Heart left ventricle (tissue), 13 donors: ENCODE results near the gene PTOV1.

Source experiments
- POLR2A ChIP-seq, 2 donors: fragments of 450-650 bp; IDR thresholded peaks; one replicate each; pipeline ENCODE4 v1.6.1; 2017; ENCODE audit warnings: antibody characterized with exemption in 2 of 2, mild to moderate bottlenecking in 2 of 2, moderate library complexity in 2 of 2
- TF ChIP-seq, protein P1 (sequence below), 12 donors: fragments of 200-600 bp; sonication (generic) in 4 of 12; IDR thresholded peaks; one replicate each; pipeline versions ENCODE4 v1.5.0 to v1.8.0; 2018 to 2022; ENCODE audit warnings: antibody characterized with exemption in 12 of 12, mild to moderate bottlenecking in 5 of 12
- donor health status: ischemic (EF 13 %, LVEDD 7.1; RV severe dilation, severe dysfunction).
- donor health status: DM: no; HTN: yes; CAD: no.
- donor health status: DM: no; HTN: no; CAD: no.
- donor health status: ischemic (EF 25% LVEDD 6.9; RV normal size, moderate dysfunction).
- donor health status: ischemic (EF 25% LVEDD 5.7; RV mildly dilated, moderate dysfunction).
- donor health status: ischemic (EF 35%, LVEDD 5.7; RV mildly dilated, moderate dysfunction).
- donor health status: nonischemic (EF 11% LVEDD 7.7; RV severe dilation, severe dysfunction).
- donor health status: DM: yes; HTN: yes; CAD: no.
- donor health status: PGD.
- donor health status: ischemic (EF 29% LVEDD 5.4; RV normal size, mild dysfunction).
- donor health status: nonischemic (EF 23%, LVEDD 6.1; RV moderate dilation, normal function).

DNA sequence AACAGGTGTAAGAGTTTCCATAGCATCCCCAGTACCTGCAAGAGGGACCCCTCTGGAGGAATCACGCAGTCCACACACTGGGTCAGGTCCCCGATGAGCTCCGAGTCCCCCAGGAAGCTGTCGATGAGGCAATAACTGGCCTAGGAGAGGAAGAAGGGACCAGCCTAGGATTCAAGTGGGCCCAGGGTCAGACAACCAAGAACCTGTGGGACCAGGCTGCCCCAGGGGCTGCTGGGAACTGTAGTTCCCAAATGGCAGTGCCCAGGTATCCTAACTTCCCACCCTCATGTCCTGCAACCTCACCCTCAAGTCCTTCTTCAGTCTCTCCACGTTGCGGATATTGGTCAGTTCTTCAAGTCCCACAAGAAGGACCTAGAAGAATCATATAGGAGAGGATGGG, 39.6 kb upstream of the PTOV1 start:
- TF ChIP-seq, protein P1, sequence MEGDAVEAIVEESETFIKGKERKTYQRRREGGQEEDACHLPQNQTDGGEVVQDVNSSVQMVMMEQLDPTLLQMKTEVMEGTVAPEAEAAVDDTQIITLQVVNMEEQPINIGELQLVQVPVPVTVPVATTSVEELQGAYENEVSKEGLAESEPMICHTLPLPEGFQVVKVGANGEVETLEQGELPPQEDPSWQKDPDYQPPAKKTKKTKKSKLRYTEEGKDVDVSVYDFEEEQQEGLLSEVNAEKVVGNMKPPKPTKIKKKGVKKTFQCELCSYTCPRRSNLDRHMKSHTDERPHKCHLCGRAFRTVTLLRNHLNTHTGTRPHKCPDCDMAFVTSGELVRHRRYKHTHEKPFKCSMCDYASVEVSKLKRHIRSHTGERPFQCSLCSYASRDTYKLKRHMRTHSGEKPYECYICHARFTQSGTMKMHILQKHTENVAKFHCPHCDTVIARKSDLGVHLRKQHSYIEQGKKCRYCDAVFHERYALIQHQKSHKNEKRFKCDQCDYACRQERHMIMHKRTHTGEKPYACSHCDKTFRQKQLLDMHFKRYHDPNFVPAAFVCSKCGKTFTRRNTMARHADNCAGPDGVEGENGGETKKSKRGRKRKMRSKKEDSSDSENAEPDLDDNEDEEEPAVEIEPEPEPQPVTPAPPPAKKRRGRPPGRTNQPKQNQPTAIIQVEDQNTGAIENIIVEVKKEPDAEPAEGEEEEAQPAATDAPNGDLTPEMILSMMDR (IDR thresholded peaks at IDR 0.05), result no peak
- TF ChIP-seq POLR2A (IDR thresholded peaks at IDR 0.05), result no peak
